Endothelial cell of umbilical vein (primary cell): ENCODE results near the gene C10orf67.

ENCODE experiments used
- CTCF ChIP-seq, 2 donors: IDR thresholded peaks; 1 replicate in 1 of 2; 2 replicates in 1 of 2; pipeline ENCODE4 v1.5.1; 2011; ENCODE audit warnings: low read length in 2 of 2, mild to moderate bottlenecking in 2 of 2, moderate library complexity in 2 of 2, control low read depth in 1 of 2, inconsistent platforms in 1 of 2, low read depth in 1 of 2; ENCODE audit not compliant: insufficient read depth in 1 of 2; ENCODE audit errors: extremely low read depth in 1 of 2
- JUN ChIP-seq: IDR thresholded peaks from 2 replicates; pipeline ENCODE4 v1.6.1; 2011; ENCODE audit warnings: borderline replicate concordance, low read depth; ENCODE audit not compliant: insufficient read length, insufficient read depth
- MAX ChIP-seq: IDR thresholded peaks from 2 replicates; pipeline ENCODE4 v1.6.1; 2011; ENCODE audit not compliant: insufficient read depth, insufficient read length
- POLR2A ChIP-seq: IDR thresholded peaks from 2 replicates; pipeline ENCODE4 v1.6.1; 2012; ENCODE audit warnings: low read depth, mild to moderate bottlenecking, control low read depth, low read length
- POLR2AphosphoS5 ChIP-seq: IDR thresholded peaks from 2 replicates; pipeline ENCODE4 v1.6.1; 2012; ENCODE audit warnings: low read depth, mild to moderate bottlenecking, control low read depth, low read length, moderate library complexity; ENCODE audit not compliant: insufficient read depth

- no peak for TF ChIP-seq CTCF (IDR thresholded peaks at IDR 0.05; ENCODE audit: extremely low read depth in 1 of 2, insufficient read depth in 1 of 2, low read depth in 1 of 2, low read length in 2 of 2)
- TF ChIP-seq POLR2AphosphoS5, result no peak
- TF ChIP-seq POLR2A, result no peak
- TF ChIP-seq JUN, result no peak
- TF ChIP-seq MAX, result no peak
Measured at GRCh38 chr10:23384364-23384763, 39.8 kb upstream of the C10orf67 start.
